Testis (tissue), 3 donors: ENCODE measurements around the gene NFIA. TPM values are rescaled to one million over a fixed set of nuclear protein-coding genes. Genes with fewer than 3 reads are reported as not detected.
A peak's percentile ranks its signal among the peaks of the same experiment; 100 is the strongest.

Source experiments
- DNase-seq: peaks from one replicate; pipeline ENCODE4 v3.0.0-alpha.2; 2019
- H3K27ac ChIP-seq, 2 donors: fragments of 200-600 bp; sonication (generic); one replicate each; pipeline ENCODE4 v1.5.1; 2019
- H3K27me3 ChIP-seq: fragments of 200-600 bp; sonication (generic); one replicate; pipeline ENCODE4 v1.5.1; 2019
- H3K36me3 ChIP-seq: fragments of 200-600 bp; sonication (generic); one replicate; pipeline ENCODE4 v1.5.1; 2017; ENCODE audit warnings: low read depth; ENCODE audit errors: missing control alignments
- H3K4me1 ChIP-seq: fragments of 200-600 bp; sonication (generic); one replicate; pipeline ENCODE4 v1.5.1; 2019
- H3K4me3 ChIP-seq, 2 donors: fragments of 200-600 bp; sonication (generic); one replicate each; pipeline ENCODE4 v1.5.1; 2017 to 2019
- H3K9me3 ChIP-seq: fragments of 200-600 bp; sonication (generic); one replicate; pipeline ENCODE4 v1.5.1; 2017
- POLR2A ChIP-seq: fragments of 450-650 bp; IDR thresholded peaks from one replicate; pipeline ENCODE4 v1.6.1; 2017; ENCODE audit warnings: antibody characterized with exemption, mild to moderate bottlenecking, moderate library complexity
- WGBS, 2 donors: methylation state at CpG; one replicate each; pipeline ENCODE4 v1.1.5; 2018; 5-methylcytosine and 5-hydroxymethylcytosine counted together
- intact Hi-C: fragments of 100-400 bp; cut with DNase I; formaldehyde crosslinking; loops from one replicate; pipeline ENCODE4 v1.15.1; 2023; ENCODE audit warnings: low total_unique reads
- polyA plus RNA-seq: library from polyadenylated mRNA; stranded (reverse); fragments of 350-450 nt; fragmentation: Illumina TruSeq; extraction: RNeasy Lipid Tissue Mini Kit (QIAGEN cat#74804); gene quantifications from one replicate; pipeline ENCODE4 v1.2.3, GENCODE V29; 2014; ENCODE audit warnings: low read depth, low replicate concordance; ENCODE audit not compliant: insufficient read depth
- total RNA-seq, 2 donors: library from RNA; depleted of rRNA; stranded (reverse); fragments of >200 nt; gene quantifications; one replicate each; pipeline ENCODE4 v1.2.3, GENCODE V29; 2016
- TF ChIP-seq, protein P1 (sequence below), 3 experiments: fragments of 450-650 bp in 2 of 3; fragments of 200-600 bp in 1 of 3; sonication (generic) in 1 of 3; IDR thresholded peaks; one replicate each; pipeline ENCODE4 v1.5.1; 2016 to 2019; ENCODE audit warnings: antibody characterized with exemption in 3 of 3, mild to moderate bottlenecking in 2 of 3, moderate library complexity in 1 of 3

The NFIA gene
- total and polyA plus RNA-seq, 3 donors from 2014 or later: 11.6 to 78.9 (median 53.5) TPM

DNA sequence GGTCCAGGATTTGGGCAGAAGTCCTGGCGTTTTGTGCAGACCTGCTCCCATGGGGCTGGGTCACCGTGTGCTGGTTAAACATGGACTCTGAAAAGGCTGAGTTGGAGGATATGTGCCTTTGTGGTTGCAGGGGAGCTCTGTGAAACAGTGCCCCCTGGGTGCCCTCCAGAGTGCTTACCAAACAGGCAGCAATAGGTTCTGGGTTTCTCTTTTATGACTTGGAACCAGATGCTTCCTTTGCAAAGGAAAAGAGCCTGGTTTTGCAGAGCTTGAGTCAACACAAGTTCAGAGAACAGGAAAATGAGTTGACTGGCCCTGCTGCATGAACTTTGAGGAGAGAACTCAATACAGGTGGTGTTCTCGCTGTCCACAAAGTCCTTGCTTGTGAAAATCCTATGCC lies 353.7 kb downstream of the NFIA start:
- 56 to 71% methylated on average over 3 of the region's 3 CpGs for WGBS, 2 donors
- Histone ChIP-seq H3K4me1 (peaks cover 24% of the 10 kb centered on the region), H3K27ac (peak overlapping the region in 1 of 2 donors; percentile 70), H3K4me3 (no peak overlapping the region), H3K27me3 (no peaks in the 10 kb centered on the region), H3K36me3 (no peaks in the 10 kb centered on the region), H3K9me3 (no peaks in the 10 kb centered on the region)
- intact Hi-C loops: no loop called here
- DNase-seq: no peak
- no peak for TF ChIP-seq POLR2A
- TF ChIP-seq, protein P1, sequence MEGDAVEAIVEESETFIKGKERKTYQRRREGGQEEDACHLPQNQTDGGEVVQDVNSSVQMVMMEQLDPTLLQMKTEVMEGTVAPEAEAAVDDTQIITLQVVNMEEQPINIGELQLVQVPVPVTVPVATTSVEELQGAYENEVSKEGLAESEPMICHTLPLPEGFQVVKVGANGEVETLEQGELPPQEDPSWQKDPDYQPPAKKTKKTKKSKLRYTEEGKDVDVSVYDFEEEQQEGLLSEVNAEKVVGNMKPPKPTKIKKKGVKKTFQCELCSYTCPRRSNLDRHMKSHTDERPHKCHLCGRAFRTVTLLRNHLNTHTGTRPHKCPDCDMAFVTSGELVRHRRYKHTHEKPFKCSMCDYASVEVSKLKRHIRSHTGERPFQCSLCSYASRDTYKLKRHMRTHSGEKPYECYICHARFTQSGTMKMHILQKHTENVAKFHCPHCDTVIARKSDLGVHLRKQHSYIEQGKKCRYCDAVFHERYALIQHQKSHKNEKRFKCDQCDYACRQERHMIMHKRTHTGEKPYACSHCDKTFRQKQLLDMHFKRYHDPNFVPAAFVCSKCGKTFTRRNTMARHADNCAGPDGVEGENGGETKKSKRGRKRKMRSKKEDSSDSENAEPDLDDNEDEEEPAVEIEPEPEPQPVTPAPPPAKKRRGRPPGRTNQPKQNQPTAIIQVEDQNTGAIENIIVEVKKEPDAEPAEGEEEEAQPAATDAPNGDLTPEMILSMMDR (IDR thresholded peaks at IDR 0.05): no peak

DNA sequence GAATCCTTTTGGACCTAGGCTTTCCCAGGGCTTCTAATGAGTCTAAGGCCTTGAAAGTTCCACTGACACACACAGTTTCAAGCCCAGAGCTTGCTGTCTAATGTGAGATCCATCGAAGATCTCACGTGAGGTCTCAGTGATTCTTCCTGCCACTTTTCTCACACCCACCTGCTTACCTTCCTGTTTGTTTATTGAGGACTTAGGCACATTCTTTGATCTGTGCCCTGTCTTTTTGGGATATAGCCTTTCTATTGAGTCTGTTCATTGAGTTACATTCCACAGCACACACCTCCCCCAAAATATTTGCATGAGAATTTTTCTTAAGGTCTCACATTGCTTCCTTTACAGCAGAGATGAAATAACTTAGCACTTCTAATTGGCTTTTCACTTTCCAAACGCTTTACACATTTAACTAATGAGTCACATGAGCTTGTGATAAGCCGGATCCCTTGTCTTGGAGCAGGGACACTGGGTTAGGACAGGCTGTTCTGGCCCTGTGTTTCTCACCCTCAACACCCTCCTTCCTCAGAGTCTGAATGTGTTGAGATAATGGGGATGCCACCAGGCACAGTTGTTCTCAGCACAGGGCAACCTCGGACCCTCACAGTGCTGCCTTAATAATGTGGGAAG lies 354.2 kb downstream of the NFIA start:
- 42 to 44% methylated on average over 5 of the region's 5 CpGs for WGBS, 2 donors
- H3K4me1 ChIP-seq: peaks cover 24% of the 10 kb centered on the region
- intact Hi-C loops: no loop called here

DNA sequence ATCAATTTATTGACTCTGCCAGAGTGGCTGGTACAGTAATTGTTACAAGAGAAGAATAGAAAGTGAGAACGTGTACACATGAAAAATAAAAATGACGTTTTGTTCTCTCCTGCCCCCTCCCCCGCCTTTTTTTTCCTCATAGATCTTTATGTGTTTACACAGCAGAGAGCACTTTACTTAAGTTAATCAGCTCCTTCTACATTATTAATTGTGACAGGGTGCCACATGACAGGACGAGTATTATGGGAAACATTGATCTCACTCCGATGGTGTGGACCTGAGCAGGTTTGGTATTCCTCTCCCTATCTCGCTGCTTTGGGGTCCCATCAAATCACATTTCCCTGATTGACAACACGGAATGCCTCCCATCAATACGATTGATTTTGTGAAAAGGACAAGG lies 356.9 kb downstream of the NFIA start:
- Histone ChIP-seq H3K27me3 (no peaks in the 10 kb centered on the region), H3K9me3 (no peaks in the 10 kb centered on the region), H3K36me3 (no peaks in the 10 kb centered on the region), H3K4me1 (peaks cover 18% of the 10 kb centered on the region), H3K27ac (peak overlapping the region in 1 of 2 donors; percentile 16), H3K4me3 (no peak overlapping the region)
- intact Hi-C loops: no loop called here
- DNase-seq: no peak
- WGBS, 2 donors: 79 to 84% methylated on average over 8 of the region's 8 CpGs
- no peak for TF ChIP-seq POLR2A
- TF ChIP-seq, protein P1 (IDR thresholded peaks at IDR 0.05): no peak

More for the DNA sequence above, 354.2 kb downstream of the NFIA start:
- H3K9me3 ChIP-seq: no peaks in the 10 kb centered on the region
- H3K27me3 ChIP-seq: no peaks in the 10 kb centered on the region
- peak; percentile 66 for DNase-seq
- no peaks in the 10 kb centered on the region for H3K36me3 ChIP-seq
- TF ChIP-seq, protein P1 (IDR thresholded peaks at IDR 0.05): no peak
- TF ChIP-seq POLR2A: no peak
- peak overlapping the region; percentile 12 to 70 for H3K27ac ChIP-seq
- H3K4me3 ChIP-seq: no peak overlapping the region

DNA sequence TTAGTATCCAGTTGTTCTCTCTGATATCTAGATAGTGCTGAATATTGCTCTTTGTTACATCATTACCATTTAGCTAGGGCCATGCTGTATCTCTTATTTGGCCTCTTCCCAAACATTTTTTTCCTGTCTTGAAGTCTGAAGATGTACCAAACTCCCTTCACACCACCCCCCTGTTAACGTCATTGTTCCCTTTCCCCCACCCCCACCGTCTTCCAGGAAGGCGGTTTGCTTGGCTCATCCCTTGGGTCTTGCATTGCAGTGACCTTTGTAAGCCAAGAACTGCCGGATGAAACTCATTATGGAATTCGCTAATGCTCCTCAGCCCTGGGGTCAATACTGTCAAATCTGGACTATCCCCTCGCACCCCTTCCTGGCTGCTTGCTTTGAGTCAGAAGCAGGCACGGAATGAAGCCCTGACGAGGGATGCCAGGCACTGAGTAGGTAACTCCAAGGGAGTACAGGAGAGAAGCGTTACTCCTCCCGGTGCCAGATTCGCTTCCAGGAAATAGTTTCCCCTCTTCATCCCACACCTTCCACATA lies 359.4 kb downstream of the NFIA start:
- H3K36me3 ChIP-seq: no peaks in the 10 kb centered on the region
- no peaks in the 10 kb centered on the region for H3K9me3 ChIP-seq
- TF ChIP-seq POLR2A: no peak
- TF ChIP-seq, protein P1 (IDR thresholded peaks at IDR 0.05): no peak
- H3K4me1 ChIP-seq: peaks cover 19% of the 10 kb centered on the region
- no peak overlapping the region for H3K4me3 ChIP-seq
- intact Hi-C loops: loop anchor here (10.0 kb wide), 1 partner anchor 97 kb away; no protein-coding TSS in a partner anchor
- 50 to 74% methylated on average over 11 of the region's 11 CpGs for WGBS, 2 donors
- no peak for DNase-seq
- H3K27ac ChIP-seq: peak overlapping the region in 1 of 2 donors; percentile 4
- H3K27me3 ChIP-seq: no peaks in the 10 kb centered on the region
